HG03558 (cell line): ENCODE results near the gene RAB3IL1.
"Not testable (repeated sequence)": the region's sequence is repeated elsewhere in the genome, so short reads cannot be mapped to it uniquely, and the experiment has no call there.

ENCODE experiments used
- ATAC-seq: cut with Tn5 transposase; IDR thresholded peaks from one replicate; pipeline ENCODE4 v1.9.1; 2021; ENCODE audit warnings: moderate number of reproducible peaks; ENCODE audit not compliant: unreplicated experiment; ENCODE audit errors: extremely low read depth

RAB3IL1 gene, protein sequence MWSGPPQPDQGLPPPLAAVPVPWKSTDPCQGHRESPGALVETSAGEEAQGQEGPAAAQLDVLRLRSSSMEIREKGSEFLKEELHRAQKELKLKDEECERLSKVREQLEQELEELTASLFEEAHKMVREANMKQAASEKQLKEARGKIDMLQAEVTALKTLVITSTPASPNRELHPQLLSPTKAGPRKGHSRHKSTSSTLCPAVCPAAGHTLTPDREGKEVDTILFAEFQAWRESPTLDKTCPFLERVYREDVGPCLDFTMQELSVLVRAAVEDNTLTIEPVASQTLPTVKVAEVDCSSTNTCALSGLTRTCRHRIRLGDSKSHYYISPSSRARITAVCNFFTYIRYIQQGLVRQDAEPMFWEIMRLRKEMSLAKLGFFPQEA

DNA sequence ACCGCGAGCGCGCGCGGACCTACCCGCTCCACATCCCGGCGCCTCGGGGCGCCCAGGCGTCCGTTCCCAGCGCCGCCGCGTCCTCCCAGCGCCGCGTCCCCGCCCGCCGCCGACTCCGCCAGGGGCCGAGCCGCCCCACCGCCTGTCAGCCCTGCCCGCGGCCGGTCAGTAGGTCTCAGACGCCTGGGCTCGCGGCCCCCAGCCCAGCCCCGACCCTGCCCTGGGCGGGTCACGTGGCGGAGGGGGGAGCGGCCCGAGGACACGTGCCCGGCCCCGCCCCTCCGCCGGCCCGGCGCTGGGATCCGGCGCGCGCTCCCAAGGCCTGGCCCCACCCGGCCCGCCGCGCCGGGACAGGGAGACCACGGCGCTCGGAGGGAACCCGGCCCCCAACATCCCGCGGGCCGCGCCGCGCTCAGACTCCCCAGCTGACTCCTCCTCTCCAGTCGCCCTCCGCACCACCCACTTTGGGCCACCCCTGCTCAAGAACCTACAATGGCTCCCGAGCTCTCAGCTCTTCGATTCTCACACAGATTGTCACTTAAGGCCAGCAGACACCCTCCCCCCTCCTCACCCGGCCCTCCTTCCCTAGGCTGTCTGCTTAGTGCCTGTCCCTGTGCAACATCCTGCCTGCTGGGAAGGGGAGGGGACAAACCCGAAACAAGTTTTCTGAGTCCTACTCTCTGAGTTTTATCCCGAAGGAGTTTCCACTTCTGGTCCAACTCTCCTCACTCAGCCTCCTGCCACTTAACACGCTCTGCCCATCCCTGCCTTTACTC is at the start of gene RAB3IL1:
TSS of gene RAB3IL1 (minus strand) at position 233 of the 776 bp plus-strand sequence. CDS start at position 34, 199 bp downstream.
- no peak for ATAC-seq

DNA sequence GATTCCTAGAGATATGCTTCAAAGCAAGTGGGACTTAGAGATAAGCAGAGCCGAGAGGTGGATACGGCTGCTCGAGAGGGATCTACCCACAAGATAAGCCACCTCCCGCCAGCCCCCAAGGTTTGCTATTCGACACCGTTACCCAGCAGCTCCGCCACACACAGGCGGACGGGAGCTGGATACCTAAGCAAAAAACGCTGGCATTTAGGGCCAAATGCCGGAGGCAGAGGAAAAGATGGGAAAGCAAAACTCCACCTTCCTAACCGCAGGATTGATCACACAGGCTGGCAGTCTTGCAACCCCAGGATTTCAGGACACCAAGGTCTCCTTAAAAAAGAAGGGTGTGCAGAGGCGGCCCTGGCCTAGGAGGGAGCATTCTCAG is 49.4 kb upstream of the RAB3IL1 start:
- no peak for ATAC-seq

DNA sequence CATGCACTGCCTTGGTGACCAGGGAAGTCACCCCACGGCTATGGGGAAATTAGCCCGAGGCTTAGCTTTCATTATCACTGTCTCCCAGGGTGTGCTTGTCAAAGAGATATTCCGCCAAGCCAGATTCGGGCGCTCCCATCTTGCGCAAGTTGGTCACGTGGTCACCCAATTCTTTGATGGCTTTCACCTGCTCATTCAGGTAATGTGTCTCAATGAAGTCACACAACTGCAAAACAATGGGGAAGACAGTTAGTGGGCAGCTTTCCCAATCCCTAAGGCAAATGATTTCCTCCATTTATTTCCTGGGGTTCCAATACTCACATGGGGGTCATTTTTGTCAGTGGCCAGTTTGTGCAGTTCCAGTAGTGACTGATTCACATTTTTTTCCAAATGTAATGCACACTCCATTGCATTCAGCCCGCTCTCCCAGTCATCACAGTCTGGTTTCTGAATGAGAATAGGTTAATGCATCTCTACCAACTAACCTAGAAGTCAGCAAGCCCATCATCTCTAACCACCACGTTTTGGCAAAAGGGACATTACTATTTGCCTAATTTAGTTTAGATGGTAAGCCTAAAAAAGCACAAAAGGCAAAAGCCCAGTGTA is 47.4 kb upstream of the RAB3IL1 start:
- ATAC-seq = not testable (repeated sequence)

DNA sequence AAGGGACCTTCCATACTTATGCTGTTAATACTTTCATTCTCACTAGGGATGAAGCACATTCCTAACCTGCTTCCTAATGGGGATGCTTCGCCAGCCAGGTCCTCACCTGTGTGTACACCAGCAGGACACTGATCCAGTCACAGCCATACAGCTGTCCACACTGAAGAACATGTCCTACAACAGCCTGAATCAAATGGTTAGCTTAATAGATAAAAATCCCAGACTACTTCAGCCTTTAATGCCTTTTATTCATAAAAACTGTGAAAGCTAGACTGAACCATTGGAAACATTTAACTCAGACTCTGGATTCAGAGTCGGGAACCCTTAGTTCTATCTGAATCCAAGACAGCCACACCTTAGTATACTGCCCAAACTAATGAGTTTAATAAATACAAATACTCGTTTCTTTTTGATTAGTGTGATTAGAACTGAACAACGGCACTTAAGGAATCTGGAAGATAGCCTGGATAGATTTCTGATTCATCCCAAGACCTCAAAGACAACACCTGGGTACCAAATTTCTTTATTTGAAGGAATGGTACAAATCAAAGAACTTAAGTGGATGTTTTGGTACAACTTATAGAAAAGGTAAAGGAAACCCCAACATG is 46.8 kb upstream of the RAB3IL1 start:
- ATAC-seq = no peak

DNA sequence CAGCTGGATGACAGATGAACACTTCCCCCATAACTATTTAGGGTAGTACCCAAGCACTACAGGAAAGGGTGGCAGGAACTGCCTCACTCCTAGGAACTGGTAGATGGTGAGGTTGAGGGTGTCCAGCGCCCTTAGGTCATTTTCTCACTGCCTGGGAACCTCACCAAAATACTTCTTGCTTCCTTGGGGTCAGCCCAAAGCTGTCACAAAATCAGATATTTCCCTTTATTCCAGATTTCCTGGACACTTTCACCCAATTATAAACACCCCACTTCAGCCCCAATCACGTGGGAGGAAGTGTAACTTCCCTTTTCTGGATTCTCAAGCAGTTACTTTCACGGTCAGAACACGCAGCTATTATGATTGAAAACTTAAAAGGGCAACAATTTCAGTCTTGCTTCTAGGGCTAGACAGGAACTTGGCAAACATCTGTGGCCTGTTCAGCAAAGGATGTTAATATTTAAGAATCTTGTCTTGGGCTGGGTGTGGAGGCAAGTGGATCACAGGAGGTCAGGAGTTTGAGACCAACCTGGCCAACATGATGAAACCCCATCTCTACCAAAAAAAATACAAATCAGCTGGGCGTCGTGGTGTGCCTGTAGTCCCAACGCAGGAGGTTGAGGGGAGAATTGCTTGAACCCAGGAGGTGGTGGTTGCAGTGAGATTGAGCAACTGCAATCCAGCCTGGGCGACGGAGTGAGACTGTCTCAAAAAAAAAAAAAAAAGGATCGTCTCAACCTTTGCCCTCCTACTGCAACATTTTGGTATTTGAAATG is 46.1 kb upstream of the RAB3IL1 start:
- no peak for ATAC-seq

DNA sequence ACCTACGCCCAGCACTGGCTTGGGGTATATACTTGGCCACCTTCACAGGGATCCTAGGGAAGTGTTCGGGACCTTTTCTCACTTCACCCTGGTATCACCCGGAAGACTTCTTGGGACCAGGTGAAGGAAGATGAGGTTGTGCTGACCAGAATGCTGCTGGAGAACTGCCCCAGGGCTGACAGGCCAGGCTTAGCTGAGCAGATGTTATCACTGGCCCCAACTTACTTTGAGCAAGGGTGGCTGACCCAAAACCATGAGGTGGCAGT is 45.6 kb upstream of the RAB3IL1 start:
- ATAC-seq = no peak

DNA sequence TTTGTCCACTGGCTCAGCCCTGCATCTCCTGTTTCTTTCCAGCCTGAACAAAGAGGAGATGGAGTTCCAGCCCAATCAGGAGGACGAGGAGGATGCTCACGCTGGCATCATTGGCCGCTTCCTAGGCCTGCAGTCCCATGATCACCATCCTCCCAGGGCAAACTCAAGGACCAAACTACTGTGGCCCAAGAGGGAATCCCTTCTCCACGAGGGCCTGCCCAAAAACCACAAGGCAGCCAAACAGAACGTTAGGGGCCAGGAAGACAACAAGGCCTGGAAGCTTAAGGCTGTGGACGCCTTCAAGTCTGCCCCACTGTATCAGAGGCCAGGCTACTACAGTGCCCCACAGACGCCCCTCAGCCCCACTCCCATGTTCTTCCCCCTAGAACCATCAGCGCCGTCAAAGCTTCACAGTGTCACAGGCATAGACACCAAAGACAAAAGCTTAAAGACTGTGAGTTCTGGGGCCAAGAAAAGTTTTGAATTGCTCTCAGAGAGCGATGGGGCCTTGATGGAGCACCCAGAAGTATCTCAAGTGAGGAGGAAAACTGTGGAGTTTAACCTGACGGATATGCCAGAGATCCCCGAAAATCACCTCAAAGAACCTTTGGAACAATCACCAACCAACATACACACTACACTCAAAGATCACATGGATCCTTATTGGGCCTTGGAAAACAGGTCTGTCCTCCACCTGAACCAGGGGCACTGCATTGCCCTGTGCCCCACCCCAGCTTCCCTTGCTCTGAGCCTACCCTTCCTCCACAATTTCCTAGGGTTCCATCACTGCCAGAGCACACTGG is 45.0 kb upstream of the RAB3IL1 start:
- ATAC-seq = no peak

DNA sequence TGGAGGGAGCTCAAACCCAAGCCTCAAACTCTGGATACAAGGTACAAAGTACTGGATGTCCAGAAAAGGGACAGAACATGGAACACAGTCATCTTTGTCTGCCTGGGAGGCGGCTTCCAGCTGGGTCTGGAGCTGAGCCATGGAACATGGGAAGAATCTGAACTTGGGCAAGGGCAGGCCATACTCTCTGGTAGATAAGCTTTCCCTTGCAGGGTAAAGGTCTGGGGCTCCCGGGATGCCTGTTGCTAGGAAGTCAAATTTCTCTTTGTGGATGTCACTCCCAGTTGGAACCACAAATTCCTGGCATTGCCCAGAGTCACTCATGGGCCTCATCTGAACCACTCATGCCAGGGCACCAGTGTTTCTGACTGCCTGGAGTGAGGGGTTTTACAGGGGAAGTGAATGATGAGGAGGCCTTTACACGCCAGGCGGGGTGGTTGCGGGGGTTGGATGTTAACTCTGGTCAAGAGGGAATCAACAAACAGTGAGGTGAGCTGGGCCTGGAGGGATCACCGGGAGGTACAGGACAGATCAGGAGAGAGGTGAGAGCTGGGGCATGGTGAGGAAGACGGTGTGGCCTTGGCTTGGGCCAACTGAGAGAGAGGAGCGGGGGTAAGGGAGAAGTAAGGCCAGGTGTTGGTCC is 44.3 kb upstream of the RAB3IL1 start:
- ATAC-seq = no peak

DNA sequence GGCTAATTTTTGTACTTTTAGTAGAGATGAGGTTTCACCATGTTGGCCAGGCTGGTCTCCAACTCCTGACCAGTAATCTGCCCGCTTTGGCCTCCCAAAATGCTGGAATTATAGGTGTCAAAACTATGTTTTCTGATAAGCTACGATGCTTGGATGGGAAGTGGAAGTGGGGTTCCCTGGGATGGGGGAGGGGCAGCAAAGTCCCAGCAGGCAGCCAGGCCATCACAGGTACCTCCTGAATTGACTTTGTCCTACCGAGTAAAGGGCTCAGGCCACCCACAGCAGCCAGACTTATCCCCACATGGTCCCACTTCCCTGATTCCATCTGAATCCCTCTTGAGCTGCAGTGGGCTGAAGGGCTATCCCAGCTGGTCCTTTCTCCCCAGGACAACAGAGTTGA is 43.2 kb upstream of the RAB3IL1 start:
- no peak for ATAC-seq

DNA sequence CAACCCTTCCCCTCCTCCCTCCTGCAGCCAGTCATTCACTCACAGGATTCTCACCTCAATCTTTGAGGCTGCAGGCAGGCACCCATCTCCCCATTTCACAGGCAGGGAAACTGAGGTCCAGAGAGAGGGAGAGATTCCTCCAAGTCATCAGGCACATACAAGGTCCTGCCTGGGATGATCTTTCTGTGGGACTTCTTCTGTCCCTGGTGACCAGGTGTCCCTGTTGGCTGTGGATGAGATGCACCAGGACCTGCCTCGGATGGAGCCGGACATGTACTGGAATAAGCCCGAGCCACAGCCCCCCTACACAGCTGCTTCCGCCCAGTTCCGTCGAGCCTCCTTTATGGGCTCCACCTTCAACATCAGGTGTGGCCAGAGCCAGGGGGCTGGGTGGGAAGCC is 42.3 kb upstream of the RAB3IL1 start:
- ATAC-seq = no peak

DNA sequence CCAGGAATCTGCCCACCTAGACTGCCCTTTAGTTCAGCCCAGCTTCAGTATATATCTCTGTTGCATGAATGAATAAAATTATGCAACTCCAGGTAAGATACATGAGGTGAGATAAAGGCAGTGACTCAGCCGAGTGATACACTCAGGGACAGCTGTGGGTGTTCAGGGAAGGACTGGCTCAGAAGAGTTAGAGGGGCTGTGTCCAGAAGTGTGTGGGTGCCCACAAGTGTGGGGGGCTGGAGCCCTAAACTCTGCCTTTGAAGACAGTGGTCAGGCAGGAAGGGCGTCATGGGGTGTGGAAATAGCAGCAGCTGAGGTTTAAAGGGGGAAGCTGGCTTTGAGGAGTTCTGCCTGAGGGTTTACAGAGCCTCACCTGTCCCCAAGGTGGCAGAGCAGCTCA is 41.7 kb upstream of the RAB3IL1 start:
- ATAC-seq = no peak

DNA sequence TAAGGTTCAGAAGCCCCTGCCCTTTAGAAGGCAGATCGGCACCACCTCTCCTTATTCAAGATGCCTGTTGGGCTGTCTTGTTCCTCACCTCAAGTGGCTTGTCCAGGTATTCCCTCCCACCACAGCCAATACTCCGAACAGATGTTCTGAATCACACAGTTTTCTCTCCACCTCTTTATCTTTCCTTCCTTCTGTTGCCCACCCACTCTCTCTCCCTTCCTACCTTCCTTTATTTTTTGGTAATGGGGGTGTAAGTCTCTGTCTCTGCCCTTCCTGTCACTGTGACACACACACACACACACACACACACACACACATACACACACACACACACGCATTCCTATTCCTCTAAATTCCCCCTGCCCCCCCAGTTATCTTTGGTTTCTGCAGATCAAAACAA is 41.2 kb upstream of the RAB3IL1 start:
- no peak for ATAC-seq

DNA sequence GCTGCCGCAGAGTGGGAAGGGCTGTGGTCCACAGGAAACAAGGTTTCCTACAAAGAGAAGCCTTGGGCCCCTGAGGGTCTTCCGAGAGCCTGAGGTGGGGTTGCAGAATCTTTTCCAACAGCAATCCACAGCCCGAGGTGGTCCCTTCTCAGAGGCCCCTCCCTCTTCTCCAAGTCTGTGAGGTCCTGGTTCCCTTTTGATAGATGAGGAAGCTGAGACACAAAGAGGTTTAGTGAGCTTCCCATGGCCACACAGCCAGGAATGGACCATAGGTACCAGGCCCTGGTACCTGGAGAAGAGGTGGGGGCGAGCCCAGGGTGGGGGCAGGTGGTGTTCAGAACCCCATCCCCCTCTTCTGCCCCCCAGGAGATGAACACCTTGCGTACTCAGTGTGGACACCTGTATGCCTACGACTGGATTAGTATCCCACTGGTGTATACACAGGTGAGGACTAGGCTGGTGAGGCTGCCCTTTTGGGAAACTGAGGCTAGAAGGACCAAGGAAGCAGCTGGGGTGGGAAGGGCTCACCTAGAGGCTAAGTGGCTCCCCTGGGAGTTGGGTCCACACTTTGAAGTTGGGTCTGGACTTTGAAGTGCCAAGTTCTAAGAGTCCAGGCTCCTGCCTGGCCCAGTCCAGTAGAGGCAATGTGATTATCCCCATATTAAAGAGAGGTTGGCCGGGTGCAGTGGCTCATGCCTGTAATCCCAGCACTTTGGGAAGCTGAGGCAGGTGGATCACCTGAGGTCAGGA is 39.8 kb upstream of the RAB3IL1 start:
- no peak for ATAC-seq

DNA sequence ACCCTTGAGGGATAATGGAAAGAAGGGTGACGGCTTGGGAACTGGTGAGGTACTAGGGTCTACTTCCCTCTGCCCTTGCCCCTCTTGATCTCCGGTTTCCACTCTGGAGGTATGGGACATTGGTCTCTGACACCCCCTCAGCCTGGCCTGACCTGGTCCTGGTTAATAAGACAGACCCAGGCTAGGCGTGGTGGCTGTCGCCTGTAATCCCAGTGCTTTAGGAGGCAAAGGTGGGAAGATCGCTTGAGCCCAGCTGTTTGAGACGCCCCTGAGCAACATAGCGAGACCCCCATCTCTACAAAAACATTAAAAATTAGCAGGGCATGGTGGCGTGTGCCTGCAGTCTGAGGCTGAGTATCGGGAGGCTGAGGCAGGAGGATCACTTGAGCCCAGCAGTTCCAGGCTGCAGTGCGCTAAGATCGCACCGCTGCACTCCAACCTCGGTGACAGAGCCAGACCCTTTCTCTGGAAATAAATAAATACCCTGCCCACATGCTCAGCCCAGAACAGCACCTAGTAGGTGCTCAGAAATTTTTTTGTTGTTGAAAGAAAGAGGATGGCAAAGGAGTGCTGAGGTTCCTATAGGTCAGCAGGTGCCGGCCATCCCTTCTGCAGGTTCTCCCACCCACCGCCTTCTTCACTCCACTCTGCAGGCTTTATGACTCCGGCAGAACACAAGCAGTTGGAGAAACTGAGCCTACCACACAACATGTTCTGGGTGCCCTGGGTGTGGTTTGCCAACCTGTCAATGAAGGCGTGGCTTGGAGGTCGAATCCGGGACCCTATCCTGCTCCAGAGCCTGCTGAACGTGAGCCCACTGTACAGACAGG is 39.0 kb upstream of the RAB3IL1 start:
- no peak for ATAC-seq

DNA sequence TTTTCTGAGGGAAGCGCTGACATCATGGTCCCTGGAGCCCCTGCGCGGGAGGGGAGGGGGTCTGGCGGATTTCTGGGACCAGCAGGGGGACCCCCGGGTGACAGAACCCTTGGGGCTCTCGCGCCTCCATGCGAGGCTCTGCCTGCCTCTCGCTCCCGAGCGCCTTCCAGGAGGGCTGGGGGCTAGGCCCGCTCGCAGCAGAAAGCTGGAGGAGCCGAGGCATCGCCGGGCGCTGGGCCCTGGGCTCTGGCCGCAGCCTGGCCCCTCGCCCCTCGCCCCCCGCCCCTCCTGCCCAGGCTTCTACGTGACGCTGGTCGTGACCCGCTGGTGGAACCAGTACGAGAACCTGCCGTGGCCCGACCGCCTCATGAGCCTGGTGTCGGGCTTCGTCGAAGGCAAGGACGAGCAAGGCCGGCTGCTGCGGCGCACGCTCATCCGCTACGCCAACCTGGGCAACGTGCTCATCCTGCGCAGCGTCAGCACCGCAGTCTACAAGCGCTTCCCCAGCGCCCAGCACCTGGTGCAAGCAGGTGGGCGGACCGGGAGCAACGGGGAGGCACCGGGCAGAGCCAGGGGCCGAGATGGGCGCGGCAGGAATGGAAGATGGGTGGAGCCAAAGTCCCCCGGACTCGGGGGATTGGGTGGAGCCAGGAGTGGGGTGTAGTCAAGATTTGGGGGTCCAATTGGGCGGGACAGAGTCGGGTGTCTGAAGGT is 38.2 kb upstream of the RAB3IL1 start:
- ATAC-seq = no peak

DNA sequence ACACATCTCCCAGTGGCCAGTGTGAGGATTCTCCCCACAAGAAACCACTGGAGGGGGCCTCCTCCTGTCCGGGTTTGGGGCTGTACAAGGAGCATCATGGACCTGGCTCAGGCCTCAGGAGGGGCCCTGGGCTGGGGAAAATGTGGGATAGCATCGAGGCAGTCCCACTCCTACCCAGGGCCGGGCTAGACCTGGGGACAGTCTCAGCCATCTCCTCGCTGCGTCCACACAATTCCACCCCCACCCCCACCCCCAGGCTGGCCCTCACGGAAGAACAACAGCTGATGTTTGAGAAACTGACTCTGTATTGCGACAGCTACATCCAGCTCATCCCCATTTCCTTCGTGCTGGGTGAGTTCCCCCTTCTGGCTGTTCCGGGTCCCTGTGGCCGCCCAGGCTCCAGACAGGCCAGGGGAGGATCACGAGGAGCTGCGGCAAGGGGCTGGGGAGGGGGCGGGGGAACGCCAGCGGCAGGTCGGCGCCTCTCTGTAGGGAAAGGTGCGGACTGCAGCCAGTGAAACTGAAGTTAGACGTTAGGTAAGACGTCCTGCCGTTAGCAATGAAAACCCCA is 37.6 kb upstream of the RAB3IL1 start:
- ATAC-seq = no peak
